K562 (cell line): ENCODE data around the gene UBE2L3. TPM values are rescaled to one million over a fixed set of nuclear protein-coding genes. Genes with fewer than 3 reads are reported as not detected.

Experiments used
- ATF7 ChIP-seq: fragments of 450-650 bp; IDR thresholded peaks from 2 replicates; pipeline ENCODE4 v1.7.1; 2014; ENCODE audit warnings: mild to moderate bottlenecking, moderate library complexity
- CHCHD3 ChIP-seq: fragments of 250-450 bp; sonication (Bioruptor Pico); IDR thresholded peaks from 2 replicates; pipeline ENCODE4 v2.1.2; 2022; ENCODE audit warnings: mild to moderate bottlenecking
- HEY1 ChIP-seq: fragments of 250-450 bp; sonication (Bioruptor Pico); IDR thresholded peaks from 2 replicates; pipeline ENCODE4 v1.5.0; 2020; ENCODE audit warnings: mild to moderate bottlenecking, moderate library complexity, borderline replicate concordance
- IRF2 ChIP-seq: sonication (generic); formaldehyde crosslinking; IDR thresholded peaks from 2 replicates; pipeline ENCODE4 v1.8.1; 2022; ENCODE audit warnings: mild to moderate bottlenecking, missing genetic modification reagents
- PPARD ChIP-seq: fragments of 250-450 bp; sonication (Bioruptor Pico); IDR thresholded peaks from 2 replicates; pipeline ENCODE4 v1.8.0; 2022; ENCODE audit warnings: inconsistent platforms, mild to moderate bottlenecking, moderate library complexity
- RAD21 ChIP-seq, 2 experiments: fragments of 250-450 bp in 1 of 2; fragments of 450-650 bp in 1 of 2; sonication (Bioruptor Pico) in 1 of 2; formaldehyde crosslinking in 1 of 2; IDR thresholded peaks in 1 of 2; conservative IDR thresholded peaks in 1 of 2; 2 replicates each; pipeline versions ENCODE4 v1.4.0 to v1.8.0; 2020 to 2022; ENCODE audit warnings: mild to moderate bottlenecking in 2 of 2, moderate library complexity in 1 of 2
- REST ChIP-seq, 2 experiments: fragments of 450-650 bp; formaldehyde crosslinking in 1 of 2; IDR thresholded peaks; 2 replicates each; pipeline versions ENCODE4 v1.4.0 to v1.6.1; 2014 to 2020; ENCODE audit warnings: mild to moderate bottlenecking in 2 of 2, borderline replicate concordance in 1 of 2, low read depth in 1 of 2
- SMAD1 ChIP-seq: fragments of 150-350 bp; IDR thresholded peaks from 2 replicates; pipeline ENCODE4 v1.6.1; 2014; ENCODE audit warnings: low read length, low read depth; ENCODE audit not compliant: partially characterized antibody
- SP2 ChIP-seq: IDR thresholded peaks from 2 replicates; pipeline ENCODE4 v1.6.1; 2011; ENCODE audit warnings: mild to moderate bottlenecking, low read depth, low read length, moderate library complexity; ENCODE audit not compliant: poor library complexity, severe bottlenecking; ENCODE audit errors: extremely low read depth
- TAF1 ChIP-seq: IDR thresholded peaks from 2 replicates; pipeline ENCODE4 v1.6.1; 2011; ENCODE audit warnings: mild to moderate bottlenecking, low read length, moderate library complexity; ENCODE audit not compliant: insufficient read depth, control insufficient read depth, severe bottlenecking; ENCODE audit errors: extremely low read depth
- TCF15 ChIP-seq: fragments of 250-450 bp; sonication (Bioruptor Pico); IDR thresholded peaks from 2 replicates; pipeline ENCODE4 v1.8.0; 2022; ENCODE audit warnings: moderate library complexity, mild to moderate bottlenecking, inconsistent platforms
- TCFL5 ChIP-seq: fragments of 250-450 bp; sonication (Bioruptor Pico); conservative IDR thresholded peaks from 2 replicates; pipeline ENCODE4 v1.6.1; 2021; ENCODE audit warnings: mild to moderate bottlenecking, moderate library complexity, matching md5 sums
- TEAD1 ChIP-seq, 2 experiments: fragments of 450-650 bp in 1 of 2; sonication (generic) in 1 of 2; formaldehyde crosslinking; IDR thresholded peaks; 2 replicates each; pipeline versions ENCODE4 v1.4.0 to v1.8.0; 2020 to 2022; ENCODE audit warnings: mild to moderate bottlenecking in 2 of 2, missing genetic modification reagents in 1 of 2
- WHSC1 ChIP-seq: IDR thresholded peaks from one replicate; pipeline ENCODE4 v1.6.1; 2012; ENCODE audit warnings: low read length, control low read depth, inconsistent platforms
- ZBTB26 ChIP-seq: fragments of 450-650 bp; formaldehyde crosslinking; IDR thresholded peaks from 2 replicates; pipeline ENCODE4 v1.4.0; 2022; ENCODE audit warnings: missing genetic modification characterization
- ZNF140 ChIP-seq: fragments of 250-450 bp; sonication (Bioruptor Pico); IDR thresholded peaks from 2 replicates; pipeline ENCODE4 v1.8.0; 2021; ENCODE audit warnings: moderate library complexity, mild to moderate bottlenecking, inconsistent platforms
- ZNF436 ChIP-seq: fragments of 250-450, 450-650 bp; sonication (Bioruptor Pico); formaldehyde crosslinking; IDR thresholded peaks from 2 replicates; pipeline ENCODE4 v1.7.0; 2020; ENCODE audit warnings: mild to moderate bottlenecking
- polyA plus RNA-seq, 8 experiments: library from polyadenylated mRNA; depleted of rRNA in 4 of 8; stranded (reverse) in 5 of 8; unstranded in 3 of 8; fragments of >200 nt; fragmentation: Nextera tagmentation in 2 of 8; fragmentation: Illumina TruSeq in 1 of 8; extraction: Ambion mirVana in 2 of 8; extraction: Trizol in 1 of 8; gene quantifications; 2 replicates each; pipeline versions ENCODE4 v1.2.1 to v1.2.3, GENCODE V29; 2011 to 2014; ENCODE audit warnings: inconsistent platforms in 1 of 8, missing spikeins in 1 of 8
- total RNA-seq, 7 experiments: library from RNA; depleted of rRNA in 6 of 7; stranded (reverse); fragments of >200 nt in 6 of 7; fragmentation: Illumina TruSeq in 2 of 7; extraction: Trizol in 2 of 7; gene quantifications; 2 replicates each; pipeline versions ENCODE4 v1.2.1 to v1.2.3, GENCODE V29; 2011 to 2021; ENCODE audit warnings: low replicate concordance in 1 of 7

The UBE2L3 gene
- total and polyA plus RNA-seq, 9 of the 15 experiments (the other 6 are each of a cell fraction or from before 2014, with no cell fraction given) = 215 to 625 (median 285) TPM

- TF ChIP-seq REST (IDR thresholded peaks at IDR 0.05; ENCODE audit: borderline replicate concordance) (no peak), REST (CRISPR knock-in tag; IDR thresholded peaks at IDR 0.05; ENCODE audit: low read depth) (0 out of 2 replicates have a peak, but pooled peaks have one; percentile 35), ZNF140 (CRISPR knock-in tag) (0 out of 2 replicates have a peak, but pooled peaks have one; percentile 48), RAD21 (CRISPR knock-in tag; conservative IDR thresholded peaks at IDR 0.05 in 1 of 2, IDR thresholded peaks at IDR 0.05 in 1 of 2) (no peak), ATF7 (no peak), TCFL5 (CRISPR knock-in tag) (0 out of 2 replicates have a peak, but pooled peaks have one; percentile 44), PPARD (CRISPR knock-in tag) (0 out of 2 replicates have a peak, but pooled peaks have one; percentile 48), TEAD1 (CRISPR knock-in tag; IDR thresholded peaks at IDR 0.05) (0 out of 4 replicates have a peak, but pooled peaks of 1 of the 2 experiments have one; percentile 32), ZNF436 (CRISPR knock-in tag) (peak; percentile 17; the same call in 1 of the 2 replicates), SMAD1 (peak; percentile 16), ZBTB26 (CRISPR knock-in tag) (0 out of 2 replicates have a peak, but pooled peaks have one; percentile 8), HEY1 (CRISPR knock-in tag) (no peak), SP2 (no peak), CHCHD3 (CRISPR knock-in tag) (no peak), TCF15 (CRISPR knock-in tag) (peak; percentile 69; the same call in 1 of the 2 replicates), TAF1 (no peak), WHSC1 (peak; percentile 69), IRF2 (peak; percentile 64; the same call in 1 of the 2 replicates)
Measured at GRCh38 chr22:21613553-21614233, 46.2 kb downstream of the UBE2L3 start (continued).
